MM.1S (cell line): ENCODE results near the gene B4GALT5.

Source experiments
- DNase-seq: peaks from one replicate; pipeline ENCODE4 v3.0.0-alpha.2; 2015
- H2AFZ ChIP-seq: fragments of 300-600 bp; sonication (generic); 2 replicates; pipeline ENCODE4 v1.6.0; 2016; ENCODE audit warnings: antibody characterized with exemption, low read length
- H3F3A ChIP-seq: fragments of 300-600 bp; sonication (generic); 2 replicates; pipeline ENCODE4 v1.6.1; 2016; ENCODE audit warnings: mild to moderate bottlenecking, antibody characterized with exemption, low read length, moderate library complexity, mixed read lengths; ENCODE audit not compliant: insufficient read depth
- H3K27ac ChIP-seq: fragments of 300-600 bp; sonication (generic); 2 replicates; pipeline ENCODE4 v1.5.1; 2016; ENCODE audit warnings: mild to moderate bottlenecking, low read length
- H3K27me3 ChIP-seq: fragments of 300-600 bp; sonication (generic); replicated peaks from 2 replicates; pipeline ENCODE4 v1.6.0; 2016; ENCODE audit warnings: low read length; ENCODE audit not compliant: insufficient read depth
- H3K36me3 ChIP-seq: fragments of 300-600 bp; sonication (generic); replicated peaks from 2 replicates; pipeline ENCODE4 v1.6.1; 2016; ENCODE audit warnings: mild to moderate bottlenecking, low read length, mixed read lengths; ENCODE audit not compliant: insufficient read depth
- H3K4me1 ChIP-seq: fragments of 300-600 bp; sonication (generic); 2 replicates; pipeline ENCODE4 v1.6.1; 2016; ENCODE audit warnings: low read length, mixed read lengths
- H3K4me2 ChIP-seq: fragments of 300-600 bp; sonication (generic); 2 replicates; pipeline ENCODE4 v1.6.0; 2016; ENCODE audit warnings: low read depth, low read length
- H3K4me3 ChIP-seq: fragments of 300-600 bp; sonication (generic); 2 replicates; pipeline ENCODE4 v1.5.1; 2016; ENCODE audit warnings: low read length, mixed read lengths
- H3K79me2 ChIP-seq: fragments of 300-600 bp; sonication (generic); 2 replicates; pipeline ENCODE4 v1.6.1; 2016; ENCODE audit warnings: mixed run types, low read length, mixed read lengths
- H3K9ac ChIP-seq: fragments of 300-600 bp; sonication (generic); 2 replicates; pipeline ENCODE4 v1.6.1; 2016; ENCODE audit warnings: low read length, mixed read lengths
- H3K9me2 ChIP-seq: fragments of 300-600 bp; sonication (generic); replicated peaks from 2 replicates; pipeline ENCODE4 v1.6.1; 2016; ENCODE audit warnings: mild to moderate bottlenecking, low read length, mixed read lengths; ENCODE audit not compliant: insufficient read depth
- H3K9me3 ChIP-seq: fragments of 300-600 bp; sonication (generic); replicated peaks from 2 replicates; pipeline ENCODE4 v1.6.1; 2016; ENCODE audit warnings: mild to moderate bottlenecking, low read length, mixed read lengths; ENCODE audit not compliant: insufficient read depth
- H4K20me1 ChIP-seq: fragments of 300-600 bp; sonication (generic); 2 replicates; pipeline ENCODE4 v1.6.1; 2016; ENCODE audit warnings: mild to moderate bottlenecking, low read length, moderate library complexity, mixed read lengths; ENCODE audit not compliant: insufficient read depth
- EZH2 ChIP-seq: fragments of 300-600 bp; sonication (generic); optimal IDR thresholded peaks from 2 replicates; pipeline ENCODE3; 2017; ENCODE audit warnings: low read depth, mild to moderate bottlenecking, antibody characterized with exemption, low read length, mixed read lengths
- EZH2phosphoT487 ChIP-seq: fragments of 300-600 bp; sonication (generic); IDR thresholded peaks from 2 replicates; pipeline ENCODE4 v1.6.1; 2018; ENCODE audit warnings: antibody characterized with exemption, low read length
- TF ChIP-seq, protein P1 (sequence below): fragments of 300-600 bp; sonication (generic); IDR thresholded peaks from 2 replicates; pipeline ENCODE4 v1.5.1; 2016; ENCODE audit warnings: antibody characterized with exemption, low read length, mixed read lengths

Gene B4GALT5

DNA sequence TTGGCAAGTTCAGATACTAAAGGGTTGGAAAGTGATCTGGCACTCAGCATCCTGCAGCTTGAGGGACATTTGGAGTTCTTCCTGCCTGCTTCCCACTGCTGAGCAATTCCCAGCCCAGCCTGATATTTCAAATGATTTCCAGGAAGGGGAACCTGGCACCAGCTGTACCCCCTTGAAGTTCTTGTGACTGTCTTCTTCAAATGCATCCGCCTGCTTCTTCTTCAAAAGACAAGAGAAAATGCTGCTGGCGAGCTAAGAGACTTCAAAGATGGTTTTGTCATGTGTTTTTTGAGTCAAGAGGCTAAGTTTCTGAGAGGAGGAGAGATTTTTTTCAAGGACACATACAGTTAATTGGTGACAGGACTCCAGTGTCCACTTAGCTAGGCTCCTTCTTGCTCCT, 42.6 kb upstream of the B4GALT5 start:
- Histone ChIP-seq H3F3A (peaks cover 14% of the 10 kb centered on the region), H3K9ac (no peak overlapping the region), H3K9me2 (no peaks in the 10 kb centered on the region), H4K20me1 (no peaks in the 10 kb centered on the region), H3K27ac (no peak overlapping the region), H3K9me3 (no peaks in the 10 kb centered on the region), H2AFZ (no peak overlapping the region), H3K4me1 (peaks cover 19% of the 10 kb centered on the region), H3K79me2 (no peaks in the 10 kb centered on the region), H3K4me2 (no peak overlapping the region), H3K27me3 (no peaks in the 10 kb centered on the region), H3K36me3 (no peaks in the 10 kb centered on the region), H3K4me3 (no peak overlapping the region)
- TF ChIP-seq EZH2phosphoT487: no peak
- no peak for TF ChIP-seq EZH2
- TF ChIP-seq, protein P1, sequence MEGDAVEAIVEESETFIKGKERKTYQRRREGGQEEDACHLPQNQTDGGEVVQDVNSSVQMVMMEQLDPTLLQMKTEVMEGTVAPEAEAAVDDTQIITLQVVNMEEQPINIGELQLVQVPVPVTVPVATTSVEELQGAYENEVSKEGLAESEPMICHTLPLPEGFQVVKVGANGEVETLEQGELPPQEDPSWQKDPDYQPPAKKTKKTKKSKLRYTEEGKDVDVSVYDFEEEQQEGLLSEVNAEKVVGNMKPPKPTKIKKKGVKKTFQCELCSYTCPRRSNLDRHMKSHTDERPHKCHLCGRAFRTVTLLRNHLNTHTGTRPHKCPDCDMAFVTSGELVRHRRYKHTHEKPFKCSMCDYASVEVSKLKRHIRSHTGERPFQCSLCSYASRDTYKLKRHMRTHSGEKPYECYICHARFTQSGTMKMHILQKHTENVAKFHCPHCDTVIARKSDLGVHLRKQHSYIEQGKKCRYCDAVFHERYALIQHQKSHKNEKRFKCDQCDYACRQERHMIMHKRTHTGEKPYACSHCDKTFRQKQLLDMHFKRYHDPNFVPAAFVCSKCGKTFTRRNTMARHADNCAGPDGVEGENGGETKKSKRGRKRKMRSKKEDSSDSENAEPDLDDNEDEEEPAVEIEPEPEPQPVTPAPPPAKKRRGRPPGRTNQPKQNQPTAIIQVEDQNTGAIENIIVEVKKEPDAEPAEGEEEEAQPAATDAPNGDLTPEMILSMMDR: no peak
- DNase-seq: no peak

DNA sequence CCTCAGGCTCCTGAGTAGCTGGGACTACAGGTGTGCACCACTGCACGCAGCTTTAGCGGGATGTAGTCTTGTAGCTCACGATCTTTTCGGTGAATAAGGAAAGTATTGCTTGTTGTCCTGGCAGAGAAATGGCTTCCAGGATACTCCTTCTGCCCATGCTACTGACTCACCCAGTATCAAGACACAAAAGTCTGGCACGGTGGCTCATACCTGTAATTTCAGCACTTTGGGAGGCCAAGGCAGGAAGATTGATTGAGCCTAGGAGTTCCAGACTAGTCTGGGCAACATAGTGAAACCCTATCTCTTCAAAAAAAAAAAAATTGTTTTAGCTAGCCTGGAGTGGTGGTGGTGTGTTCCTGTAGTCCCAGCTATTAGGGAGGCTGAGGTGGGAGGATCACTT, 40.9 kb upstream of the B4GALT5 start:
- Histone ChIP-seq H3K36me3 (no peaks in the 10 kb centered on the region), H3K27ac (no peak overlapping the region), H3K79me2 (no peaks in the 10 kb centered on the region), H3K9me3 (no peaks in the 10 kb centered on the region), H3K4me1 (peaks cover 31% of the 10 kb centered on the region), H3K9me2 (no peaks in the 10 kb centered on the region), H4K20me1 (no peaks in the 10 kb centered on the region), H3F3A (peaks cover 29% of the 10 kb centered on the region), H3K9ac (no peak overlapping the region), H3K4me2 (no peak overlapping the region), H2AFZ (no peak overlapping the region), H3K4me3 (no peak overlapping the region), H3K27me3 (no peaks in the 10 kb centered on the region)
- TF ChIP-seq EZH2 (no peak), EZH2phosphoT487 (no peak)
- TF ChIP-seq, protein P1: no peak
- DNase-seq: no peak

DNA sequence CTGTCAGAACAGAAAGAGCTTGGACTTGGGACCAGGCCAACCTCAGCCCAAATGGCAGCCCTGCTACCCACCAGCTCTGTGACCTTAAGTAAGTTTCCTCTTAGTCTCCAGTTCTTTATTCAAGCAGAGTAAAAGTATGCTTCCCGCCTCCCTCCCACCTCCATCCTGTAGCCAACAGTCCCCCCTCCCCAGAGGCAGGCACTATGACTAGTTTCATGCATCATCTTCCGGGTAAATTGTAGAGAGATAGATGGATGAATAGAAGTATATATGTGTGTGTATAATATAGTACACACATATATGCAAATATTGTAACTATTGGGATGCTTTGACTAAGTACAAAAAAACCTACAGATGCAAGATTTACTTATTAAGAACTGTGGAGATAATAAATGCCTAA, 39.5 kb upstream of the B4GALT5 start:
- no peak for DNase-seq
- H2AFZ ChIP-seq: no peak overlapping the region
- H3K79me2 ChIP-seq: no peaks in the 10 kb centered on the region
- no peak overlapping the region for H3K27ac ChIP-seq
- no peaks in the 10 kb centered on the region for H4K20me1 ChIP-seq
- no peaks in the 10 kb centered on the region for H3K9me2 ChIP-seq
- peaks cover 30% of the 10 kb centered on the region for H3F3A ChIP-seq
- H3K36me3 ChIP-seq: no peaks in the 10 kb centered on the region
- TF ChIP-seq EZH2phosphoT487: no peak
- no peak for TF ChIP-seq EZH2
- H3K27me3 ChIP-seq: no peaks in the 10 kb centered on the region
- no peak overlapping the region for H3K4me2 ChIP-seq
- H3K4me3 ChIP-seq: no peak overlapping the region
- no peaks in the 10 kb centered on the region for H3K9me3 ChIP-seq
- H3K4me1 ChIP-seq: peaks cover 34% of the 10 kb centered on the region
- H3K9ac ChIP-seq: no peak overlapping the region

DNA sequence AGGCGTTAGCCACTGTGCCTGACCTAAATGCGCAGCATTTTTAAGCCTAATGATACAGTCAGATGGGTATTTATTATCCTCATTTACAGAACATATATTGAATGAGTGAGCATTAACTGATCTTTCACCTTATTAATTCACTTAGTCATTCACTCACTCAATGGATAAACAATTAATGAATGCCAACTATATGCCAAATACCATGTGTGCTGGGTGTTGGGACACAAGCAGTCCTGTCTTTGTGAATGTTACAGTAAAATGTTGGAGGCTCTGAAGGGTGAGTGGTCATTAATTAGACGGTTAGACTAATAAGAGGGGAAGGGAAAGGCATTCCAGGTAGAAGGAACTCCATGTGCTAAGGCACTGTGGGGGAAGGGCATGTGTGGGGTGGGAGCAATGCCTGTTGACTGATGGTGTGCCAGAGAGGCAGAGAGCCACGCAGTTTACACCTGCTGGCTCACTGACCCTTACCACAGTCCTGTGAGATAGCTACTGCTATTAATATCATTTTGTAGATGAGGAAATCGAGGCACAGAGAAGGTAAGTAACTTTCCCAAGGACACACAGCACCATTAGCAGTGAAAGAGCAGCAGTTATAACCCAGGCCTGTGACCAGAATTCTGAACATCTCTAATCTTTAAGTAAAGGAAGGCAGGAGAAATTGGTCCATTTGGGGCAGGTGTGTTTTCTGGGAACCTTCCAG, 38.7 kb upstream of the B4GALT5 start:
- no peaks in the 10 kb centered on the region for H3K27me3 ChIP-seq
- H3K79me2 ChIP-seq: no peaks in the 10 kb centered on the region
- peak overlapping the region; percentile 96 for H3K27ac ChIP-seq
- no peaks in the 10 kb centered on the region for H3K9me3 ChIP-seq
- no peak overlapping the region for H3K9ac ChIP-seq
- no peak overlapping the region for H3K4me3 ChIP-seq
- no peaks in the 10 kb centered on the region for H3K9me2 ChIP-seq
- DNase-seq: no peak
- TF ChIP-seq EZH2: no peak
- no peak for TF ChIP-seq EZH2phosphoT487
- TF ChIP-seq, protein P1: no peak
- H3K4me1 ChIP-seq: peaks cover 34% of the 10 kb centered on the region
- H3F3A ChIP-seq: peaks cover 30% of the 10 kb centered on the region
- H2AFZ ChIP-seq: no peak overlapping the region
- peak overlapping the region; percentile 95; the same call in 1 of the 2 replicates for H3K4me2 ChIP-seq
- no peaks in the 10 kb centered on the region for H3K36me3 ChIP-seq
- H4K20me1 ChIP-seq: no peaks in the 10 kb centered on the region
